Renal cortex interstitium (tissue), 11 donors: ENCODE measurements around the gene C17orf67. TPM values are rescaled to one million over a fixed set of nuclear protein-coding genes. Genes with fewer than 3 reads are reported as not detected.
A peak's percentile ranks its signal among the peaks of the same experiment; 100 is the strongest.

Experiments used
- DNase-seq, 11 donors: peaks; one replicate each; pipeline ENCODE4 v3.0.0-alpha.2; 2013; ENCODE audit warnings: low read depth in 9 of 11, low spot score in 4 of 11; ENCODE audit errors: extremely low read depth in 1 of 11
- polyA plus RNA-seq, 3 donors: library from polyadenylated mRNA; unstranded; fragments of 120-200 nt; gene quantifications; one replicate each; pipeline ENCODE4 v1.2.1, GENCODE V29; 2013; ENCODE audit not compliant: insufficient read length in 3 of 3

C17orf67 gene
- polyA plus RNA-seq, 3 donors: 0.70 to 2.2 (median 1.3) TPM

DNA sequence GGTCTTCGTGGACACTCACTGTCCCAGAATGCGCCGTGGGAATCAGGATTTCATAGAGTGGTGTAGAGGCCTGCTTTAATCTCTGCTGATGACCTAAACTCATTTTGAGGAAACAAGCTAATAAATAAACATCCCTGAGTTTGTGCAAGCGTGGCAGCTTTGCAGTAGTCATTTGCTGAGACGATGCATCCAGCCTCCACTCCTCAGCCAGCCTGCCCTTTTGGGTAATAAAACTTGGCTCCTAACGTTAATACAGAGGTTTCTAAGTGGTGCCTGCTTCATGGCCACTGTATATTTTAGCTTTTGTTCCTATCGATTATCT is 1.5 kb upstream of the C17orf67 start:
- DNase-seq: no peak

DNA sequence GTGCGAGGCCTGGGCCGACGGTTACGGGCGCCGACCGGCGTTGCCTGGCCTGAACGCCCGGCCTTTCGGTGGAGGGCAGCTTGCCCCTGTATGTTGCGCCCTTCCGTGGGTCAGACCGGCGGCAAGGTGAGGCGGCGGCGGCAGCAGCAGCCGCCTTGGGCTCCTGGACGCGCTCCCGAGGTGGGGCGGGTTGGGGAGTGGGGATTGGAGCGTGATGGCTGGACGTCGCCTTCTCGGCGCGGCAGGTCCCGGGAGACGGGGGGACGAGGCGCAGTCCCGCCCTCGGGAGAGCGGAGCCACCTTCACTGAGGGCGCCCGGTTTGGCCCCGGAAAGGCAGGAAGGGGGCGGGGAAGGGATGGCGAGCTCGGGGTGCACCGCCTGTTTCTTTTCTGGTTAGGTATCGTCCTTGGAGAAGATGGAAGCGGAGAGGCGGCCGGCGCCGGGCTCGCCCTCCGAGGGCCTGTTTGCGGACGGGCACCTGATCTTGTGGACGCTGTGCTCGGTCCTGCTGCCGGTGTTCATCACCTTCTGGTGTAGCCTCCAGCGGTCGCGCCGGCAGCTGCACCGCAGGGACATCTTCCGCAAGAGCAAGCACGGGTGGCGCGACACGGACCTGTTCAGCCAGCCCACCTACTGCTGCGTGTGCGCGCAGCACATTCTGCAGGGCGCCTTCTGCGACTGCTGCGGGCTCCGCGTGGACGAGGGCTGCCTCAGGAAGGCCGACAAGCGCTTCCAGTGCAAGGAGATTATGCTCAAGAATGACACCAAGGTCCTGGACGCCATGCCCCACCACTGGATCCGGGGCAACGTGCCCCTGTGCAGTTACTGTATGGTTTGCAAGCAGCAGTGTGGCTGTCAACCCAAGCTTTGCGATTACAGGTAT is 902 bp upstream of the C17orf67 start:
- peak in 6 of 11 donors; percentile 21 to 44 (median 33) for DNase-seq

DNA sequence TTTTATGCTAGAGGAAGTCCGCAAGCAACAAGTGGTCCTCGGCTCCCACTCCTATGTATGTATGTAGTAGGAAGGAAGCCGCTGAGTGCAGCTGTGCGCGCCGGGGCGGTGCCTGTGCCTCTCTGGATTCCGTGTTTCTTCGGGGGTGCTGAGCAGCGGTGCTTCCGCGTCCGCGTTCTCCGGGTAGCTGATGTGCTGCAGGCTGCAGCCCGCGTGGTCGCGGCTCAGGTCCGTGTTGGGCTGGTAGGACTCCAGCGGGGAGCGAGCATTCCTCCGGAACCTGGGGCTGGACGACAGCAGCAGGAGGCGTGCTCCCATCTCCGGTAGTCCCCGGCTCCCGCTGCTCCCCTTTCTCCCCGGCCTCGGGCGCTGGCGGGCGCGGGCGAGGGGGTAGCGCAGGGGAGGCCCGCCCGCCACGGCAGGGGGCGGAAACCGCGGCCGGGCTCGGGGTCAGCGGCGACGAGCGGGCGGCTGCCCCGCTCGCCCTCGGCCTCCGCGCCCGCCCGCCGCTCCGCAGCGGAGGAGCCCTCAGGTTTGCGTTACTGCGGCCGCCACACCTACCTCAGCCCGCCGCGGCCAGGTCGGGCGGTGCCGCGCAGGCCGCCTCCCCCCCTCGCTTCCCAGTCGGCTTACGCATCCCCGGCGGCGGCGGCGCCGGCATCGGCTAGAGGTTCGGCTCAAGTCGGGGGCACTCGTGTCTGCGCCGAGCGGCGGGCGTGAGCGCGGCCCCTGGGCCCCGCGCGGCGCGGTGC is 487 bp downstream of the C17orf67 start:
- DNase-seq: peak in 6 of 11 donors; percentile 6 to 27 (median 17)

DNA sequence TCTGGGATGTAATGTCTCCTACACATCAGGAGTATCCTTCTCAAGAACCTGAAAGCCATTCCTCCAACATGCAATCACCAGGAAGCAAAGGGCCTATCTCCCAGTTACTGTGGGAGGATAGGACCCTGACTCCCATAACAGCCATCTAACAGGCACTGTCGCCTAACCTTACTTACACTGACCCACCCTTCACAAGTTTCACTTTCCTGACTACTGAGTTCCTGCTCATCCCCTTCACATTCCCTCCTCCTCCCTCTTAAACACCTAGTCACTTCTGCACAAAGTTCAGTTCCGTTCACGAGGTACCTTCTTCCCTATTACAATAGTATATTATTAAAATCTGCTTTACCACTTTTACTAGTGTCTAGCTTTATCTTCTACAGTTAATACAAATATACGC is 1.3 kb downstream of the C17orf67 start:
- no peak for DNase-seq

DNA sequence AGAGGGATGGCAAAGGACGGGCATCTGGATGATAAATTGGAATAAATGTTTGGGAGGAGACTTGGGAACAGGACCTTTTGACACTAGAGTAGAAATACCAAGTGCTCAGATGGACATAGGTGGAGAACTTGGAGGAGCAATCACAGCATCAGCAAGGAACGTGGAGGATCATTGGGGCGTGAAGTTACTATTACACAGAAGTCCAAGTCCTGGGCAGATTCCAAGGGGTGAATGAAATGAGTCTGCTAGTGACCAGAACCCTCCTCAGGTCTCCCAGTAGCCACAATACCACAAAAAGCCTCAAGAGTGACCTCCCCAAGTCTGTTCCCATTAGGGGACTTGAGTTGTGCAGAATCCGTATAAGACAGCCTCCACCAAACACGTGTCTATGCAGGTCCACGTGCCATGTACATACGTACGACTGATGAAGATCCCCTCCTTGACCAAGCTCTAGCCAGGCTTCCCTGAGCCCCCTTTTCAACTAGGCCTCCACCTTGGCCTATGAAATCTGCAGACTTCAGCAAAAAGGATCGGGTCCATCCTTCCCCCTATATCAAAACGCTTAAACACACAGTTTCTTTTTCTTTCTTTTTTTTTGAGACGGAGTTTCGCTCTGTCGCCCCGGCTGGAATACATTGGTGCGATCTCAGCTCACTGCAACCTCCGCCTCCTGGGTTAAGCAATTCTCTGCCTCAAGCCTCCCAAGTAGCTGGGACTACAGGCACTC is 2.2 kb downstream of the C17orf67 start:
- no peak for DNase-seq

DNA sequence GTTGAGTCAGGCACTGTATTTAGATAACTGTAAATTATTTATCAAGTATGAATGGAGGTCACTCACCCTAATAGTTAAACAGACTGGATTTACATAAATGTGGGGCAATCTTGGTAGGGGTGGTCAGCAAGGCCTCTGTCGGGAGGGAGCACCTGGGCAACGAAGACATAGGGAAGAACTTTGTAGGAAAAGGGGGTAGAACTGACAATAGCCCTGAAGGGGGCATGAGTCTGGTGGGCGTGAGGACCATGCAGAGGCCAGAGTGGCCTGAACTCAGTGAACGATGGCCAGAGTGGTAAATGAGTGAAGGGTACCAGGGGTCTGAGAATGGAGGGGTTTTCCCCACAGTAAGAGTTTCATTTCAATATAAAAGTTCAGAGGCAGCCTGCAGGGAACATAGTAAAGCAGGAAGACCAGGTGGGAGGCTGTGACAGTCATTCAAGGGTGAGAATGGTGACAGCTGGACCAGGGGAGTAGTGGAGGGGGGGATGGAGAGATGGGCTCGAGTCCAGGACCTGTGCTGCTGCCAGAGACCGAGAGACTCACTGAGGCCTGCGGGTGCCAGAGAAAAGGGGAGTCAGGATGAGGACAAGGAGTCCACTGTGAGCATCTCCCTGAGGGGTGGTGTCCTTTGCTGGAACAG is 2.9 kb downstream of the C17orf67 start:
- no peak for DNase-seq

DNA sequence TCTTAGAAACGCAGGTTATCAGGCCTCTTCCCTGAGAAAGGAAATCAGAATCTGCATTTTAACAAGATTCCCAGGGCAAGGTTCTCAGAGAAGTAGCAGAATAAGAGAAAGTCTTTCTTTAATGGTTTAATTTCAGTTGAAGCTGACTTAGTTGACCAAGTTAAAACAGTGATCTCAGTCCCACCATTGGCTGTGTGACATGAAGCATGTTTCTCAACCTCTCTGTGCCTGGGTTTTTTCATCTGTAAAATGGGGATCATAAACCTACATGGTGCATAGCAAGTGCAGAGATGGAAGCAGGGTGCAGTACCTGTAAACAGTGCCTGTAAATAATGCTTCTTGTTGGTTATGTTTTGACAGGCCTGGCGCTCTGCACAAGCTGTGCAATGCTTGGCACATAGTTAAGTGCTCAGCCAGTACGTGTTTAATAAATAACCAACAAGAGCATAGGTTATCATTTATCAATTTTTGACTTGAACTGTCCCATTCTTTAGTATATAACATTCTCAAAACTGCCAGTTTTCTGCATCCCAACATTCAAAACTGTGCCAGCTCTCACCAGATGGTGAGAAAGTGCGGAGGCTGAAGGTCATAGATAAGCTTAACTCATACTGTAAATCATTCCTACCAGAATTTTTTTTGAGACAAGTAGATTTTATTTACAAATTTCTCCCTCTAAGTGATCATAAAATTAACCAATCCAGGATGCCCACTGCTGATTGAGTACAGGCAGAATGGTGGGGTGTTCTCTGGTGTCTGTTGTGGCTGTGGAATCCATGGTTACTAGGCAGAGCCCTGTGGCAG is 6.9 kb downstream of the C17orf67 start:
- no peak for DNase-seq

DNA sequence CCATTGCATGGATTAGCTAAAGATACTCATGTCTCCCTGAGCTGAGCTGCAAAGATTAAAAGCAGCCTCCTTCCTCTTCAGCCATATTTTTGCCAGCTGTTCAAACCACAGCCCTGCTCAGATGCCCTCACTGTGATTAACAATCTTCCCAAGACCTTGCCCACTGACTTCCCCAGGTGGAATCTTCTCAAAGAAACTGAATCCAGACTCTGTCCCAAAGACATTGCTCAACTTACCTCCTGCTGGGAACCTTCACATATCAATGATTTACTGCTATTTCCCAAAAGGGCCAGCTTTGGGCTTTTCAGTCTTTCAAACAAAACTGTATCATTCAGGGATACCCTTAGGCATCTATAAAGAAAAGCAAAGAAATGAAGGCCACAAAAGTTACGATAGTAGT is 9.2 kb downstream of the C17orf67 start:
- DNase-seq: no peak

DNA sequence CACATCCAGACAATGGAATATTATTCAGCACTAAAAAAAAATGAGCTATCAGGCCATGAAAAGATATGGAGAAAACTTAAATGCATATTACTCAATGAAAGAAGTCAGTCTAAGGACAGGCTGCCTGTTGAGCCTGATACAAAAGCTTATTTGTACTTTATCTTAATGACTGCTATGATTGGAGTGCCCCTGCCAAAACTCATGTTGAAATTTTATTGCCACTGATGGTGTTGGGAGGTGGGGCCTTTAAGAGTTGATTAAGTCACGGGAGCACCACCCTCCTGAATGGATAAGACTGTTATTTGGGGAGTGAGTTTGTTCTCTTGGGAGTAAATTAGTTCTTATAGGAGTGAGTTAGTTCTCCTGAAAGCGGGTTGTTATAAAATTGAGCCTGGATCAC is 9.9 kb downstream of the C17orf67 start:
- no peak for DNase-seq

DNA sequence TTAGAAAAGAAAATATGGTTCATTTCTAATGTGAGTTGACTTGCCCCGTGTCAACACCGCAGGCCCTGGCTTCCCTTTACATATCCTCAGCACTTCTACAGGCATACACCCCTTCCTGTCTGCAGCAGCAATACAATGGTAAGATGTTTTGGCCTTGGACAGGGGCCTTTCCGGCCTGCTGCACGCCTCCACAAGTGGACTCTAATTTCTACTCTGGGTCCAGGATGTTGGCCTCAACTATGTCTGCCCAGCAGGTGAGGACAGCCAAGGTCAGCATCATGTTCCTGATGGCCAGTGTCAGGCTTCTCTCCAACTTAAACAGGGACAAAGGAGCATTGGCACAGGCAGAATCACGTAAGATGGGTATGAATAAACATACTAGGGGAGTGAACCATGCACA is 11.0 kb downstream of the C17orf67 start:
- DNase-seq: no peak

DNA sequence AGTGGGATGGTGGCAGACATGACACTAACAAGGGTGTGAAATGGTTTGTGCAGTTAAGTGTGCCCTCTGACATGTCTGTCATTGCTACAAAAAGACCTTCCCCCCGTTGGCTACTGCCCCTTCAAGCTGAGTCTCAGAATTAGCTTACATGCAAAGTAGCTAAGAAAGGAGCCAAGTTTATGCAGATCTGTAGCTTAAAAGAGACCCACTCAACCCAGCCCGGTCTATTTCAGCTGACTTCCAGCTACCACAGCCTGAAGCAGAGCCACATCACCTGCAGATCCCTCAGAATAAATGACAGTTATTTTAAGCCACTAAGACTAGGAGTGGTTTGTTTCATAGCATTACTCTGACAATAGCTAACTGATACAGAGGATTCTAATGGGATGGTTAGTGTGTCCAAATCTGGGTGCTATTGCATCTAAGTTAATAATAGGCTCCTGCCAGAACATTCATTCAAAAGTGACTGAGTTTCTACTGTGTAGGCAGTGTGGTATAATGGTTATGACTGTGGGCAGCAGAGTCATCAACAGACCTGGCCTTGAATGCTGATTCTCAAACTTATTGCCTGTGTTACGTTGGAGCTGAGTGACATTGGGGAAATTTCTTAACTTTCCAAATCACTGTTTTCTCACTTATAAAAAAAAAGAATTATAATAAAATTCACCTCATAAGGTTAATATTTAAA is 11.7 kb downstream of the C17orf67 start:
- no peak for DNase-seq

DNA sequence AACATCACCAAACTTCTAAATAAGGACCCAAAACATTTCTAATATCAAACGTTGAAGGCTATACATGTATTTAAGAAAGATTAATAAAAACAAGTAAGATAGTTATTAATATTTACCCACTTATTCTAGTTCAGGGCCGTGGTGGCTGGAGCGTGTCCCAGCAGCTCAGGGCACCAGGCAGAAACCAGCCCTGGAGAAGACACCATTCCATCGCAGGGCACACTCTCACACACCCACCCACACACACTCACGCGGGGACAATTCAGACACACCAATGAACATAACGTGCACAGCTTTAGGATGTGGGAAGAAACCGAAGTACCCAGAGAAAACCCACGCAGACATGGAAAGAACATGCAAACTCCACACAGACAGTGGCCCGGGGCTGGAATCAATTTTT is 13.5 kb downstream of the C17orf67 start:
- no peak for DNase-seq

DNA sequence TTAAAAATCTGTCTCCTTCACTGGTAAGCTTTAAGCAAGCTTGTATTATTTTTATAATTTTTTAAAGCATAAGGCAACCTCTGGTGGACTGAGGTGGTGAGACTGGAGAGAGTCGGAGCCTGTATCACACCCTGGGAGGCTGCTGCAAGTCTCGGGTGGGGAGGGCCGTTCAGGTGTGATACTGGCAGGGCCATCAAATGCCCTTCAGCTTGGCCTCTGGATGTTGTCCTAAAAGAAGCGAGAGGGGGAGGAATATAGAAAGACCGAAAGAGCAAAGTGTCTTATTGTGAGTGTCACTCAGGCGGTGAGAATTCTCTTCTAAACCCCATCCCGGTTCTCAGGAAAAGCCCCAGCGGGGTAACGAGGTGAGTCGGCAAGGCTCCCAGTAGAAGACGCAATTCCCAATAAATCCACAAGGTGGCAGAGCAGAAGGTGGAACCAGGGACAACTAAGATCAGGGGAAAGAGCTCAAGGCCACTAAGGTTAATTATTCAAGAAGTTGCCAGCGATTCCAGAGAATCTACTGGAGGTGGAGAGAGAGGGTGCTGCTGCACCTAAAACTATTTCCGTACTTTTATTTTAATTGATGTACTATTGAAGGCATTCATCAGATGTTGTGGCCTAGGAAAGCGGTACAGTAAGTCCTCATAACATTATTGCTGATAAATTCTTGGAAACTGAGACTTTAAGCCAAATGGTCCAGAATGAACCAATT is 14.1 kb downstream of the C17orf67 start:
- peak in 9 of 11 donors; percentile 44 to 73 (median 56) for DNase-seq

DNA sequence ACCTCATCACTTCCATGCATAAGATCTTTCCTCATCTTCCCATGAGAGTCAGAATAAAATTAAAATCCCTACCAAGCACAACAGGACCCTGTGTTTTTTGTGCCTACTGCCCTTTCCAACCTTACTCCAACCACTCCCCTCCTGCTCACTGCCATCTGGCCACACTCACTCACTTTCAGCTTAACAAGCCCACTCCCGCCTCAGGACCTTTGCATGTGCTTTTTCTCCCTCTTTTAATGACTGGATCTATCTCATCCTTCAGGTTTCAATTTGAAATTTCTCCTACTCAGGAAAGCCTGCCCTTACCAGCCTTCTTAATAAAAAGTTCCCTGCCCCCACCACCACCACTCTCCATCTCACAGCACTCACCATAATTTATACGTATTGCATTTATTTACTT is 14.7 kb downstream of the C17orf67 start:
- DNase-seq: no peak

DNA sequence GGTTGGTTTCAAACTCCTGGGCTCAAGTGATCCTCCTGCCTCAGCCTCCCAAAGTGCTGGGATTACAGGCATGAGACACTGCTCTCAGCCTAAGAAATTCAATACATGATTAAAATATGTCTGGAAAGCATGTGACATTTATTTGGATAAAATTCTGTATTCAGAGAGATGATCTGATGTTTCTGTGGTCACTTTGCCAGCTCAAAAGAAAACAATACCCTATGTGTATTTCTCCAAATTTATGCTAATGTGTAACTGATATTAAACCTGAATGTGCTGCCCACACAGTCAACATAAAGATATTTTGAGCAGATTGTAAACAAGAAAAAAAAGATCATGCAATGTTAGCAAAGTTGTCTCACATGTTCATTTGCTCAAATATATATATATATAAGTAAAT is 16.7 kb downstream of the C17orf67 start:
- no peak for DNase-seq

DNA sequence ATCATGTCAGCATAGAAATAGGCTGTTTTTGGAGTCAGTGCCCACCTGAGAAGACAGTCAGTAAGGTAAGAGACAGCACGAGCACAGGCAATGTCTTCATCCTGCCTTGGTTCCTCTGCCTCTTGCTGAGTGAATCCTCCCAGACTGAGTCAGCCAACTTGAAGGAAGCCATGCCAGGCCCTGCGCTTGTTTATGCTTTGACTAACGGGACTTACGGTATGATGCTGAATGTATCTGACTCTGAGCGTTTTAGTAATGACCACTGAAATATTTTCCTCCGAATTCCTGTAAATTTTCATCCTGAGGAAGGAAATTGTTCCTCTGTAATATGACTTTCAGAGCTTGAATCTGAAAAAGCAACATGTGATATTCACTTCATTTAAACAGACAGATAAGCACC is 18.0 kb downstream of the C17orf67 start:
- no peak for DNase-seq

DNA sequence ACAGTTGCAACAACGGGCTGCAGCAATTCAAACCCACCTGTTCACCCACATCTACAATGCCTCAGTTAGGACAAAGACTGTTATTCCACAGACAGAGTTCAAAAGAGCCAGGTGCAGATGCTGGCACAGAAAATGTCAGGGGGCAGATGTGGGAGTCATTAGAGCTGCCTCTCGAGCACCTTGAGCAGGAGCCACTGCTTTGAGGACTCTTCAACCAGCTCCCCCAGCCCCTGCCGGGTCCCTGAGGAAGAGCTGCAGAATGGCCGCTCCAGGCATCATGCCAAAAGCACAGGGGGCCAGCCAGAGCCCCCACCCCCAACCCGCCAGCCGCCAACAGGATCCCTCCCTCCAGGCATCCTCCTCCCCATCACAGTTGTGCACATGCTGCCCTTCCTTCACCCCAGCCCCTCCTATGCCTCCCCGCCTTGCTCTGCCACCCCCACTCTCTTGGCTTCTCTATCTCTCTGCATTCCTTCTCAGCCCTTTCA is 20.8 kb downstream of the C17orf67 start:
- no peak for DNase-seq
